C4-2B (cell line): ENCODE measurements around the gene NSMCE1.

Source experiments
- ZFX ChIP-seq: fragments of 450-650 bp; IDR thresholded peaks from 2 replicates; pipeline ENCODE4 v1.6.1; 2017
- TF ChIP-seq, protein P1 (sequence below): fragments of 450-650 bp; conservative IDR thresholded peaks from 2 replicates; pipeline ENCODE4 v1.5.1; 2017; ENCODE audit warnings: mild to moderate bottlenecking

DNA sequence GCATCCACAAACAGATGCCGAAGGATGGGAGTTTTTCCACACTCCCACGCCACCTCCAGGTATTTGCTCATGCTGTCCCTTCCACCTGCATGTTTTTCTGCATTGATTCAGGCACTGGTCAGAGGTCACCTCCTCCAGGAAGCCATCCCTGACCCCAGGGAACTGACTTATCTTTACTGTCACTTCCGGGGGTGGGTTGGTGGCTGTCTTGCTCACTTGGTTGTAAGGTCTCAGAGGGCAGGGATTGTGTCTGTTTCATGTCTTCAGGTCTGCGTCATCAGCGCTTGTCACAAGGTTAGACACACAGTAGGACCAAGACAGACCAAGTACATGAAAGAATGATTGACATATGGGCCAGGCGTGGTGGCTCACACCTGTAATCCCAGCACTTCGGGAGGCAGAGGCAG is 43.3 kb upstream of the NSMCE1 start:
- TF ChIP-seq, protein P1, sequence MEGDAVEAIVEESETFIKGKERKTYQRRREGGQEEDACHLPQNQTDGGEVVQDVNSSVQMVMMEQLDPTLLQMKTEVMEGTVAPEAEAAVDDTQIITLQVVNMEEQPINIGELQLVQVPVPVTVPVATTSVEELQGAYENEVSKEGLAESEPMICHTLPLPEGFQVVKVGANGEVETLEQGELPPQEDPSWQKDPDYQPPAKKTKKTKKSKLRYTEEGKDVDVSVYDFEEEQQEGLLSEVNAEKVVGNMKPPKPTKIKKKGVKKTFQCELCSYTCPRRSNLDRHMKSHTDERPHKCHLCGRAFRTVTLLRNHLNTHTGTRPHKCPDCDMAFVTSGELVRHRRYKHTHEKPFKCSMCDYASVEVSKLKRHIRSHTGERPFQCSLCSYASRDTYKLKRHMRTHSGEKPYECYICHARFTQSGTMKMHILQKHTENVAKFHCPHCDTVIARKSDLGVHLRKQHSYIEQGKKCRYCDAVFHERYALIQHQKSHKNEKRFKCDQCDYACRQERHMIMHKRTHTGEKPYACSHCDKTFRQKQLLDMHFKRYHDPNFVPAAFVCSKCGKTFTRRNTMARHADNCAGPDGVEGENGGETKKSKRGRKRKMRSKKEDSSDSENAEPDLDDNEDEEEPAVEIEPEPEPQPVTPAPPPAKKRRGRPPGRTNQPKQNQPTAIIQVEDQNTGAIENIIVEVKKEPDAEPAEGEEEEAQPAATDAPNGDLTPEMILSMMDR, result no peak
- no peak for TF ChIP-seq ZFX
